Panc1 (cell line): ENCODE results near the gene TTLL7. TPM values are rescaled to one million over a fixed set of nuclear protein-coding genes. Genes with fewer than 3 reads are reported as not detected.
"Not testable (repeated sequence)": the region's sequence is repeated elsewhere in the genome, so short reads cannot be mapped to it uniquely, and the experiment has no call there.

ENCODE experiments used
- ATAC-seq: fragments of 200-7000 bp; cut with Tn5 transposase; 2 replicates; pipeline ENCODE4 v1.9.1; 2020; ENCODE audit warnings: mild to moderate bottlenecking, moderate library complexity
- BruUV-seq: library from RNA; stranded (reverse); fragments of 400-500 nt; replicated peaks from 2 replicates; lab custom pipeline; 2021; lab: Mats Ljungman, UMichigan
- CTCF ChIA-PET: fragments of 300-600 bp; sonication (Branson Sonifier 250); formaldehyde crosslinking; loops from one replicate; lab custom pipeline; 2022; ENCODE audit warnings: antibody characterized with exemption; lab: Charles Lee
- POLR2A ChIA-PET: fragments of 300-600 bp; sonication (Branson Sonifier 250); formaldehyde crosslinking; loops from one replicate; lab custom pipeline; 2022; ENCODE audit warnings: antibody characterized with exemption; lab: Charles Lee
- DNase-seq: peaks from one replicate; pipeline ENCODE4 v3.0.0-alpha.2; 2010; ENCODE audit warnings: low read depth, low spot score
- H3K27ac ChIP-seq: 2 replicates; pipeline ENCODE4 v1.5.1; 2011; ENCODE audit warnings: mild to moderate bottlenecking, low read length, inconsistent platforms
- H3K27me3 ChIP-seq: fragments of 200-500 bp; sonication (Bioruptor generic); 2 replicates; pipeline ENCODE4 v1.6.0; 2014; ENCODE audit warnings: low read length, inconsistent platforms; ENCODE audit not compliant: control insufficient read depth, insufficient read depth
- H3K36me3 ChIP-seq: fragments of 200-500 bp; sonication (Bioruptor generic); 2 replicates; pipeline ENCODE4 v1.5.1; 2014; ENCODE audit warnings: inconsistent platforms, mild to moderate bottlenecking, low read length, moderate library complexity; ENCODE audit not compliant: control insufficient read depth, insufficient read depth
- H3K4me1 ChIP-seq: 2 replicates; pipeline ENCODE4 v1.5.1; 2011; ENCODE audit warnings: inconsistent platforms, mild to moderate bottlenecking, low read length, moderate library complexity; ENCODE audit not compliant: control insufficient read depth, insufficient read depth
- H3K4me3 ChIP-seq, 2 experiments: 2 replicates each; pipeline ENCODE4 v1.5.1; 2011 to 2012; ENCODE audit warnings: low read depth in 2 of 2, low read length in 2 of 2, mild to moderate bottlenecking in 2 of 2, inconsistent platforms in 1 of 2, moderate library complexity in 1 of 2
- H3K9me3 ChIP-seq: fragments of 200-500 bp; sonication (Bioruptor generic); 2 replicates; pipeline ENCODE4 v1.5.1; 2014; ENCODE audit warnings: low read depth, mild to moderate bottlenecking, inconsistent platforms, low read length, moderate library complexity; ENCODE audit not compliant: control insufficient read depth, insufficient read depth
- POLR2AphosphoS5 ChIP-seq: IDR thresholded peaks from 2 replicates; pipeline ENCODE4 v1.6.1; 2012; ENCODE audit warnings: mild to moderate bottlenecking, low read depth, low read length, moderate library complexity
- SIN3A ChIP-seq: IDR thresholded peaks from 2 replicates; pipeline ENCODE4 v1.6.1; 2012; ENCODE audit warnings: low read depth, mild to moderate bottlenecking, low read length, moderate library complexity, borderline replicate concordance; ENCODE audit not compliant: insufficient read depth
- TCF7L2 ChIP-seq: IDR thresholded peaks from 2 replicates; pipeline ENCODE4 v1.6.1; 2011; ENCODE audit warnings: mild to moderate bottlenecking, low read depth, low read length, inconsistent platforms
- in situ Hi-C: cut with HindIII; loops from 2 replicates; pipeline ENCODE4 v1.10.0; 2016; ENCODE audit warnings: low sequenced_read_pairs, low pct_unique_long_range_greater_than_20kb
- intact Hi-C: fragments of 100-400 bp; cut with micrococcal nuclease; formaldehyde crosslinking; loops from one replicate; pipeline ENCODE4 v1.10.0; 2022; ENCODE audit not compliant: unreplicated experiment
- total RNA-seq: library from RNA; stranded (reverse); gene quantifications from one replicate; pipeline ENCODE4 v1.2.1, GENCODE V29; 2021; ENCODE audit not compliant: unreplicated experiment
- TF ChIP-seq, protein P1 (sequence below): fragments of 450-650 bp; IDR thresholded peaks from 2 replicates; pipeline ENCODE4 v1.5.1; 2017; ENCODE audit warnings: mild to moderate bottlenecking
- TF ChIP-seq, protein P2 (sequence below), 2 experiments: IDR thresholded peaks; 2 replicates each; pipeline ENCODE4 v1.6.1; 2011 to 2012; ENCODE audit warnings: low read depth in 2 of 2, control low read depth in 1 of 2, low read length in 1 of 2, mild to moderate bottlenecking in 1 of 2, moderate library complexity in 1 of 2; ENCODE audit not compliant: insufficient read depth in 1 of 2

The TTLL7 gene
- total RNA-seq, 1 experiment from 2014 or later, result 31.4 TPM

DNA sequence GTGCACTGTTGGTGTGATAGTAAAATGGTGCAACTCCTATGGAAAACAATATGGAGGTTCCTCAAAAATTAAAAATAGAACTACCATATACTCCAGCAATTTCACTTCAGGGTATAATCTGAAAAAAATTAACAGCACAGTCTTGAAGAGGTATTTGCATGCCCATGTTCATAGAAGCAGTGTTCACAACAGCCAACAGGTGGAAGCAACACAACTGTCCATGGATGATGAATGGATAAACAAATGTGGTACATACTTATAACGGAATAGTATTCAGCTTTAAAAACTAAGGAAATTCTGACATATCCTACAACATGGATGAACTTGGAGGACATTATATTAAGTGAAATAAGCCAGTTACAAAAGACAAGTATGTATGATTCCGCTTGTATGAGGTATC lies 8.2 kb downstream of the TTLL7 start:
- ChIA-PET CTCF (interaction anchor here (0.6 kb wide), 1 partner anchor 130 kb away, joined by 3 read pairs; no protein-coding TSS in a partner anchor), POLR2A (no interaction called here)
- no peak for TF ChIP-seq POLR2AphosphoS5
- TF ChIP-seq, protein P1, sequence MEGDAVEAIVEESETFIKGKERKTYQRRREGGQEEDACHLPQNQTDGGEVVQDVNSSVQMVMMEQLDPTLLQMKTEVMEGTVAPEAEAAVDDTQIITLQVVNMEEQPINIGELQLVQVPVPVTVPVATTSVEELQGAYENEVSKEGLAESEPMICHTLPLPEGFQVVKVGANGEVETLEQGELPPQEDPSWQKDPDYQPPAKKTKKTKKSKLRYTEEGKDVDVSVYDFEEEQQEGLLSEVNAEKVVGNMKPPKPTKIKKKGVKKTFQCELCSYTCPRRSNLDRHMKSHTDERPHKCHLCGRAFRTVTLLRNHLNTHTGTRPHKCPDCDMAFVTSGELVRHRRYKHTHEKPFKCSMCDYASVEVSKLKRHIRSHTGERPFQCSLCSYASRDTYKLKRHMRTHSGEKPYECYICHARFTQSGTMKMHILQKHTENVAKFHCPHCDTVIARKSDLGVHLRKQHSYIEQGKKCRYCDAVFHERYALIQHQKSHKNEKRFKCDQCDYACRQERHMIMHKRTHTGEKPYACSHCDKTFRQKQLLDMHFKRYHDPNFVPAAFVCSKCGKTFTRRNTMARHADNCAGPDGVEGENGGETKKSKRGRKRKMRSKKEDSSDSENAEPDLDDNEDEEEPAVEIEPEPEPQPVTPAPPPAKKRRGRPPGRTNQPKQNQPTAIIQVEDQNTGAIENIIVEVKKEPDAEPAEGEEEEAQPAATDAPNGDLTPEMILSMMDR, result peak; percentile 41; the same call in 1 of the 2 replicates
- BruUV-seq, result no TSS peak
- H3K27me3 ChIP-seq, result no peaks in the 10 kb centered on the region
- intact Hi-C loops (loop anchor here (5.0 to 10.0 kb wide), 2 partner anchors 84 to 132 kb away; no protein-coding TSS in a partner anchor), in situ Hi-C loops (no loop called here)
- no peak overlapping the region for H3K27ac ChIP-seq
- H3K4me3 ChIP-seq, result no peak overlapping the region
- ATAC-seq (no peak), DNase-seq (no peak)
- peaks cover 14% of the 10 kb centered on the region; the same call in 1 of the 2 replicates for H3K9me3 ChIP-seq
- H3K36me3 ChIP-seq, result no peaks in the 10 kb centered on the region
- no peaks in the 10 kb centered on the region for H3K4me1 ChIP-seq

DNA sequence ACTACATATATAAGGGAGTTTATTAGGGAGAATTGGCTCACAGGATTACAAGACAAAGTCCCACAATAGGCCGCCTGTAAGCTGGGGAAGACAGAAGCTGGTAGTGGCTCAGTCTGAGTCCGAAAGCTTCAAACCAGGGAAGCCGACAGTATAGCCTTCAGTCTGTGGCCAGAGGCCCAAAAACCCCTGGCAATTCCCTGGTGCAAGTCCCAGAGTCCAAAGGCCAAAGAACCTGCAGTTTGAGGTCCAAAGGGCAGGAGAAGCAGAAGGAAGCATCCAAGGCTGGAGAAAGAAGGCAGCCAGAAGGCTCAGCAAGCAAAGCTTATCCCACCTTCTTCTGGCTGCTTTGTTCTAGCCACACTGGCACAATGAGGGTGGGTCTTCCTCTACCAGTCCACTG lies 13.9 kb downstream of the TTLL7 start:
- TF ChIP-seq, protein P1, result no peak
- TF ChIP-seq POLR2AphosphoS5 (no peak), TCF7L2 (no peak), SIN3A (no peak)
- TF ChIP-seq, protein P2, sequence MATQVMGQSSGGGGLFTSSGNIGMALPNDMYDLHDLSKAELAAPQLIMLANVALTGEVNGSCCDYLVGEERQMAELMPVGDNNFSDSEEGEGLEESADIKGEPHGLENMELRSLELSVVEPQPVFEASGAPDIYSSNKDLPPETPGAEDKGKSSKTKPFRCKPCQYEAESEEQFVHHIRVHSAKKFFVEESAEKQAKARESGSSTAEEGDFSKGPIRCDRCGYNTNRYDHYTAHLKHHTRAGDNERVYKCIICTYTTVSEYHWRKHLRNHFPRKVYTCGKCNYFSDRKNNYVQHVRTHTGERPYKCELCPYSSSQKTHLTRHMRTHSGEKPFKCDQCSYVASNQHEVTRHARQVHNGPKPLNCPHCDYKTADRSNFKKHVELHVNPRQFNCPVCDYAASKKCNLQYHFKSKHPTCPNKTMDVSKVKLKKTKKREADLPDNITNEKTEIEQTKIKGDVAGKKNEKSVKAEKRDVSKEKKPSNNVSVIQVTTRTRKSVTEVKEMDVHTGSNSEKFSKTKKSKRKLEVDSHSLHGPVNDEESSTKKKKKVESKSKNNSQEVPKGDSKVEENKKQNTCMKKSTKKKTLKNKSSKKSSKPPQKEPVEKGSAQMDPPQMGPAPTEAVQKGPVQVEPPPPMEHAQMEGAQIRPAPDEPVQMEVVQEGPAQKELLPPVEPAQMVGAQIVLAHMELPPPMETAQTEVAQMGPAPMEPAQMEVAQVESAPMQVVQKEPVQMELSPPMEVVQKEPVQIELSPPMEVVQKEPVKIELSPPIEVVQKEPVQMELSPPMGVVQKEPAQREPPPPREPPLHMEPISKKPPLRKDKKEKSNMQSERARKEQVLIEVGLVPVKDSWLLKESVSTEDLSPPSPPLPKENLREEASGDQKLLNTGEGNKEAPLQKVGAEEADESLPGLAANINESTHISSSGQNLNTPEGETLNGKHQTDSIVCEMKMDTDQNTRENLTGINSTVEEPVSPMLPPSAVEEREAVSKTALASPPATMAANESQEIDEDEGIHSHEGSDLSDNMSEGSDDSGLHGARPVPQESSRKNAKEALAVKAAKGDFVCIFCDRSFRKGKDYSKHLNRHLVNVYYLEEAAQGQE (IDR thresholded peaks at IDR 0.05; ENCODE audit: insufficient read depth in 1 of 2, low read depth in 2 of 2, low read length in 1 of 2), result no peak
- POLR2A ChIA-PET, result no interaction called here
- ATAC-seq (peak; percentile 34; the same call in 1 of the 2 replicates), DNase-seq (no peak)
- no peak overlapping the region for H3K27ac ChIP-seq
- no peaks in the 10 kb centered on the region for H3K4me1 ChIP-seq
- CTCF ChIA-PET, result no interaction called here
- BruUV-seq, result no TSS peak
- no peaks in the 10 kb centered on the region for H3K27me3 ChIP-seq
- intact Hi-C loops, result no loop called here
- no peak overlapping the region for H3K4me3 ChIP-seq
- peaks cover 14% of the 10 kb centered on the region; the same call in 1 of the 2 replicates for H3K9me3 ChIP-seq
- in situ Hi-C loops, result no loop called here
- H3K36me3 ChIP-seq, result no peaks in the 10 kb centered on the region

DNA sequence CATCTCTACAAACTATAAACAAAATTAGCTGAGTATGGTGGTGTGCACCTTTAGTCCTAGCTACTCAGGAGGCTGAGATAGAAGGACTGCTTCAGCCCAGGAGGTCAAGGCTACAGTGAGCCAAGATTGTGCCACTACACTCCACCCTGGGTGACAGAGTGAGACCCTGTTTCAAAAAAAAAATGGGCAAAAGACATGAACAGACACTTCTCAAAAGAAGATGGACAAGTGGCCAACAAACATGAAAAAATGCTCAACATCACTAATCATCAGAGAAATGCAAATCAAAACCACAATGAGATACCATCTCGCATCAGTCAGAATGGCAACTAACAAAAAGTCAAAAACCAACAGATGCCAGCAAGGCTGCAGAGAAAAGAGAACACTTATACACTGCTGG lies 15.0 kb downstream of the TTLL7 start:
- intact Hi-C loops, H3K27me3 ChIP-seq, in situ Hi-C loops, H3K4me1 ChIP-seq, BruUV-seq, POLR2A ChIA-PET, CTCF ChIA-PET, ATAC-seq, H3K27ac ChIP-seq, H3K36me3 ChIP-seq, DNase-seq, H3K4me3 ChIP-seq: not testable (repeated sequence)
- H3K9me3 ChIP-seq, result peaks cover 14% of the 10 kb centered on the region; the same call in 1 of the 2 replicates
